Hepatocyte (in vitro differentiated cells): ENCODE data around the gene NDUFC2. TPM values are rescaled to one million over a fixed set of nuclear protein-coding genes. Genes with fewer than 3 reads are reported as not detected.
A peak's percentile ranks its signal among the peaks of the same experiment; 100 is the strongest.

ENCODE experiments used
- DNase-seq: peaks from one replicate; pipeline ENCODE4 v3.0.0-alpha.2; 2016; ENCODE audit warnings: low spot score
- H2AFZ ChIP-seq: fragments of 200-600 bp; sonication (generic); 2 replicates; pipeline ENCODE4 v1.6.0; 2016; ENCODE audit warnings: antibody characterized with exemption, mild to moderate bottlenecking
- H3K27ac ChIP-seq: fragments of 200-600 bp; sonication (generic); 2 replicates; pipeline ENCODE4 v1.5.1; 2016; ENCODE audit warnings: mild to moderate bottlenecking
- H3K27me3 ChIP-seq: fragments of 200-600 bp; sonication (generic); 2 replicates; pipeline ENCODE4 v1.6.1; 2016
- H3K36me3 ChIP-seq: fragments of 200-600 bp; sonication (generic); replicated peaks from 2 replicates; pipeline ENCODE4 v1.5.1; 2016; ENCODE audit warnings: low read depth; ENCODE audit not compliant: insufficient read depth
- H3K4me1 ChIP-seq: fragments of 200-600 bp; sonication (generic); 2 replicates; pipeline ENCODE4 v1.5.1; 2016; ENCODE audit warnings: mild to moderate bottlenecking, moderate library complexity; ENCODE audit not compliant: insufficient read depth
- H3K4me2 ChIP-seq: fragments of 200-600 bp; sonication (generic); 2 replicates; pipeline ENCODE4 v1.6.0; 2016
- H3K4me3 ChIP-seq: fragments of 200-600 bp; sonication (generic); 2 replicates; pipeline ENCODE4 v1.5.1; 2016; ENCODE audit warnings: mild to moderate bottlenecking
- H3K79me2 ChIP-seq: fragments of 200-600 bp; sonication (generic); 2 replicates; pipeline ENCODE4 v1.6.0; 2017; ENCODE audit warnings: mild to moderate bottlenecking
- H3K9me2 ChIP-seq: fragments of 200-600 bp; sonication (generic); replicated peaks from 2 replicates; pipeline ENCODE4 v1.6.0; 2017; ENCODE audit warnings: mild to moderate bottlenecking; ENCODE audit not compliant: insufficient read depth
- H3K9me3 ChIP-seq: fragments of 200-600 bp; sonication (generic); 2 replicates; pipeline ENCODE4 v1.5.1; 2016; ENCODE audit warnings: low read depth, mild to moderate bottlenecking
- H4K20me1 ChIP-seq: fragments of 200-600 bp; sonication (generic); 2 replicates; pipeline ENCODE4 v1.6.0; 2016; ENCODE audit warnings: mild to moderate bottlenecking; ENCODE audit not compliant: insufficient read depth, poor library complexity, severe bottlenecking
- CTCF ChIP-seq: fragments of 200-600 bp; sonication (generic); IDR thresholded peaks from 2 replicates; pipeline ENCODE4 v1.5.1; 2016; ENCODE audit warnings: antibody characterized with exemption, mild to moderate bottlenecking; ENCODE audit not compliant: poor library complexity
- EZH2 ChIP-seq: fragments of 200-600 bp; sonication (generic); IDR thresholded peaks from 2 replicates; pipeline ENCODE4 v1.6.1; 2016; ENCODE audit warnings: antibody characterized with exemption, mild to moderate bottlenecking, borderline replicate concordance
- EZH2phosphoT487 ChIP-seq: fragments of 200-600 bp; sonication (generic); IDR thresholded peaks from one replicate; pipeline ENCODE4 v1.6.1; 2018; ENCODE audit warnings: antibody characterized with exemption, mild to moderate bottlenecking, low read depth, moderate library complexity; ENCODE audit not compliant: unreplicated experiment, severe bottlenecking
- WGBS: methylation state at CpG from one replicate; pipeline ENCODE4 v1.1.6; 2016; ENCODE audit warnings: low lambda C conversion rate; ENCODE audit errors: missing lambda C conversion rate; 5-methylcytosine and 5-hydroxymethylcytosine counted together
- polyA plus RNA-seq: library from polyadenylated mRNA; unstranded; fragments of >200 nt; fragmentation: Nextera tagmentation; extraction: Ambion mirVana; gene quantifications from 2 replicates; pipeline ENCODE4 v1.2.1, GENCODE V29; 2016
- total RNA-seq: library from RNA; depleted of rRNA; stranded (reverse); fragments of >200 nt; gene quantifications from 2 replicates; pipeline ENCODE4 v1.2.3, GENCODE V29; 2014

NDUFC2 gene
- total RNA-seq: 107 and 115 TPM in 2 replicates
- polyA plus RNA-seq: 442 and 481 TPM in 2 replicates

GRCh38 chr11:78079232-78080083 lies at the start of gene NDUFC2:
TSS of gene NDUFC2 (minus strand) at chr11:78079862. CDS start at chr11:78079744, 118 bp downstream.
- H3K4me3 ChIP-seq: peak within 1 kb of the TSS; percentile 94
- TF ChIP-seq CTCF: no peak
- TF ChIP-seq EZH2: no peak
- TF ChIP-seq EZH2phosphoT487: no peak
- peaks cover 57% of the 10 kb centered on the region for H3K79me2 ChIP-seq
- peak within 1 kb of the TSS; percentile 98 for H3K27ac ChIP-seq
- DNase-seq: peak; percentile 90
- H3K27me3 ChIP-seq: no peaks in the 10 kb centered on the region
- peak within 1 kb of the TSS; percentile 95 for H2AFZ ChIP-seq
- H3K4me2 ChIP-seq: peak within 1 kb of the TSS; percentile 95
- H3K9me2 ChIP-seq: no peaks in the 10 kb centered on the region
- H3K9me3 ChIP-seq: no peaks in the 10 kb centered on the region
- H4K20me1 ChIP-seq: peaks cover 27% of the 10 kb centered on the region
- H3K4me1 ChIP-seq: peaks cover 13% of the 10 kb centered on the region
- no peaks in the 10 kb centered on the region for H3K36me3 ChIP-seq
- 2% methylated on average over 68 of the region's 68 CpGs for WGBS

- no peak for TF ChIP-seq CTCF
- TF ChIP-seq EZH2: no peak
- no peak for TF ChIP-seq EZH2phosphoT487
- WGBS: 100% methylated on average over 2 of the region's 3 CpGs
- no peaks in the 10 kb centered on the region for H3K9me3 ChIP-seq
- H3K36me3 ChIP-seq: no peaks in the 10 kb centered on the region
- no peaks in the 10 kb centered on the region for H3K9me2 ChIP-seq
- no peaks in the 10 kb centered on the region for H4K20me1 ChIP-seq
- H3K4me1 ChIP-seq: no peaks in the 10 kb centered on the region
- H3K27me3 ChIP-seq: no peaks in the 10 kb centered on the region
- H3K4me2 ChIP-seq: no peak overlapping the region
- no peak overlapping the region for H3K4me3 ChIP-seq
- H3K79me2 ChIP-seq: no peaks in the 10 kb centered on the region
- no peak for DNase-seq
- no peak overlapping the region for H3K27ac ChIP-seq
- H2AFZ ChIP-seq: no peak overlapping the region
These were observed 47.7 kb upstream of the NDUFC2 start for GRCh38 chr11:78127403-78127802.

DNA sequence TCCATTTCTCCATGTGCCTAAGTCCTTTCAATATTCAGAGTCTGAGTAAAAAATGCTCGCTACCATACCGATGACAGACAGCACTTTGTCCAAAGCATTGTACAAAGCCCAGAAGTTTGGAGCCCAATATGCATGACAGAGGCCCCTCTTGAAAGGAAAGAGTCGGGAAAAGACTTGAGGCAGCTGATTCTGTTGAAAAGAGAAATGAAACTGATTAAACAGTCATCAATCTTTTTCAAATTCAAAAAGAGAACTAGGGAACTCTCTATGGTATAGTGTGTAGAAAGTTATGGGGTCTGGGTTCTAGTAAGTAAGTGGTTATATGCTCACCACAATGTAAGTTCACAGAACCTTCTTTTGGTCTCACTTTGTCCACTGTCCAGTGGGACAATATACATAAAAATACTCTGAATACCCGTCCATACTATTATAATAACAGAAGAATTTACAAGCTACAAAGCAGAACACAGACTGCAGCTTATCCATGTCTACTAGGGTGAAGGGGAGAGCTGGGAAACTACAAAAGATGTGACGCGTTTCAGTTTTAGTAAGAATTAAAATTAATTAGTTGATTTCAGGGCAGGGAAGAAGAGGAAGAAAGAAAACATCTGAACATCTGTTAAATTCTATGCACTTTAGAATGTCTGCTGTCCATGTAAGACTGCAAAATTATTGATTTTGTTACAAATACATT lies 33.1 kb upstream of the NDUFC2 start:
- 95% methylated on average over 6 of the region's 6 CpGs for WGBS
- H3K36me3 ChIP-seq: no peaks in the 10 kb centered on the region
- TF ChIP-seq CTCF: no peak
- TF ChIP-seq EZH2phosphoT487: no peak
- no peak for TF ChIP-seq EZH2

More for the DNA sequence above, 33.1 kb upstream of the NDUFC2 start:
- no peaks in the 10 kb centered on the region for H3K4me1 ChIP-seq
- no peaks in the 10 kb centered on the region for H3K9me3 ChIP-seq
- H3K4me3 ChIP-seq: no peak overlapping the region
- H3K27ac ChIP-seq: no peak overlapping the region
- H3K79me2 ChIP-seq: no peaks in the 10 kb centered on the region
- no peak for DNase-seq
- H2AFZ ChIP-seq: no peak overlapping the region
- H3K27me3 ChIP-seq: no peaks in the 10 kb centered on the region
- no peaks in the 10 kb centered on the region for H4K20me1 ChIP-seq
- no peak overlapping the region for H3K4me2 ChIP-seq
- no peaks in the 10 kb centered on the region for H3K9me2 ChIP-seq
